Skeletal muscle tissue (tissue), 4 donors: Measurements from ENCODE around the gene CMC1. TPM values are rescaled to one million over a fixed set of nuclear protein-coding genes. Genes with fewer than 3 reads are reported as not detected.

Source experiments
- H3K27ac ChIP-seq: one replicate; pipeline ENCODE4 v1.7.0; 2013; ENCODE audit warnings: mild to moderate bottlenecking, low read depth, low read length, inconsistent platforms
- H3K27me3 ChIP-seq, 3 donors: one replicate each; pipeline ENCODE4 v1.7.0; 2013; ENCODE audit warnings: low read length in 3 of 3; ENCODE audit not compliant: control insufficient read depth in 3 of 3, insufficient read depth in 3 of 3
- H3K36me3 ChIP-seq, 3 donors: one replicate each; pipeline ENCODE4 v1.7.0; 2013; ENCODE audit warnings: low read length in 3 of 3; ENCODE audit not compliant: control insufficient read depth in 3 of 3, insufficient read depth in 3 of 3
- H3K4me1 ChIP-seq, 3 donors: one replicate each; pipeline ENCODE4 v1.7.0; 2013; ENCODE audit warnings: low read length in 3 of 3, mild to moderate bottlenecking in 3 of 3; ENCODE audit not compliant: control insufficient read depth in 3 of 3, insufficient read depth in 3 of 3
- H3K4me3 ChIP-seq, 3 donors: one replicate each; pipeline ENCODE4 v1.7.0; 2013; ENCODE audit warnings: low read length in 3 of 3
- H3K9ac ChIP-seq, 3 donors: one replicate each; pipeline ENCODE4 v1.7.0; 2013; ENCODE audit warnings: low read length in 3 of 3, mild to moderate bottlenecking in 3 of 3, moderate library complexity in 2 of 3, low read depth in 1 of 3
- H3K9me3 ChIP-seq, 3 donors: one replicate each; pipeline ENCODE4 v1.7.0; 2013; ENCODE audit warnings: low read length in 3 of 3; ENCODE audit not compliant: control insufficient read depth in 3 of 3
- total RNA-seq: library from RNA; depleted of rRNA; stranded (reverse); fragments of >200 nt; gene quantifications from one replicate; pipeline ENCODE4 v1.2.3, GENCODE V29; 2014
- donor health status: Osteomylitis.

The CMC1 gene
- total RNA-seq, 1 donor from 2014 or later: 5.2 TPM

GRCh38 chr3:28215407-28215806 lies 26.0 kb upstream of the CMC1 start:
- no peaks in the 10 kb centered on the region for H3K36me3 ChIP-seq
- peaks cover 0 to 5% (median 3%) of the 10 kb centered on the region in 3 donors for H3K9me3 ChIP-seq
- no peak overlapping the region for H3K4me3 ChIP-seq
- H3K27ac ChIP-seq: no peak overlapping the region
- H3K9ac ChIP-seq: no peak overlapping the region
- no peaks in the 10 kb centered on the region for H3K4me1 ChIP-seq
- no peaks in the 10 kb centered on the region for H3K27me3 ChIP-seq

GRCh38 chr3:28218071-28218916 lies 23.1 kb upstream of the CMC1 start:
- H3K4me1 ChIP-seq: no peaks in the 10 kb centered on the region
- H3K36me3 ChIP-seq: no peaks in the 10 kb centered on the region
- H3K27me3 ChIP-seq: no peaks in the 10 kb centered on the region
- H3K9ac ChIP-seq: no peak overlapping the region
- no peak overlapping the region for H3K27ac ChIP-seq
- peaks cover 0 to 3% (median 3%) of the 10 kb centered on the region in 3 donors for H3K9me3 ChIP-seq
- H3K4me3 ChIP-seq: no peak overlapping the region

- Histone ChIP-seq H3K9ac (no peak overlapping the region), H3K4me3 (no peak overlapping the region), H3K9me3 (peaks cover 0 to 3% (median 1%) of the 10 kb centered on the region in 3 donors), H3K27me3 (no peaks in the 10 kb centered on the region), H3K27ac (no peak overlapping the region), H3K4me1 (no peaks in the 10 kb centered on the region), H3K36me3 (no peaks in the 10 kb centered on the region)
Measured at GRCh38 chr3:28218917-28219198, 22.6 kb upstream of the CMC1 start.

GRCh38 chr3:28224430-28224829 lies 17.0 kb upstream of the CMC1 start:
- Histone ChIP-seq H3K27ac (no peak overlapping the region), H3K9me3 (no peaks in the 10 kb centered on the region), H3K36me3 (no peaks in the 10 kb centered on the region), H3K9ac (no peak overlapping the region), H3K4me1 (no peaks in the 10 kb centered on the region), H3K27me3 (no peaks in the 10 kb centered on the region), H3K4me3 (no peak overlapping the region)

GRCh38 chr3:28226020-28226419 lies 15.4 kb upstream of the CMC1 start:
- no peak overlapping the region for H3K27ac ChIP-seq
- no peaks in the 10 kb centered on the region for H3K4me1 ChIP-seq
- no peaks in the 10 kb centered on the region for H3K36me3 ChIP-seq
- no peaks in the 10 kb centered on the region for H3K27me3 ChIP-seq
- H3K9ac ChIP-seq: no peak overlapping the region
- H3K4me3 ChIP-seq: no peak overlapping the region
- H3K9me3 ChIP-seq: no peaks in the 10 kb centered on the region

- H3K27me3 ChIP-seq: no peaks in the 10 kb centered on the region
- no peaks in the 10 kb centered on the region for H3K36me3 ChIP-seq
- no peak overlapping the region for H3K27ac ChIP-seq
- H3K9me3 ChIP-seq: no peaks in the 10 kb centered on the region
- H3K9ac ChIP-seq: no peak overlapping the region
- H3K4me3 ChIP-seq: no peak overlapping the region
- H3K4me1 ChIP-seq: no peaks in the 10 kb centered on the region
Measured at GRCh38 chr3:28228623-28229022, 12.8 kb upstream of the CMC1 start.

DNA sequence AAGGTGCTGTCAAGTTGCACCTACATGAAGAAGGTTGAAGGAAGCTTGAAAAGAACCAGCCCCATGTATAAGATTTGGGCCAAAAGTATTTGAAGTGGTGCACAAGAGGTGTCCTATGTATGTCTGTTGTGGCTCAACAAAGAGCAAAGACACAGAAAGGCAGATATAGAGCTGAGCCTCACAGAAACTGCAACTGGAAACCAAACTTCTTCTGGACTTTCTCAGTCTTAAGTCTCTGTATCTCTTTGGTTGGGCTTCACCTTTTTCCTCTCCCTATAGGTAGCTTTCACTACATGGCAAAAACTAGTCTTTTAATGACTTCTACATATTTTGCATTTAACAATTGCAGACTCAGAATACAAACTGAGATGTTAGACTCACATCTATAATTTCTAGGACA lies 8.8 kb upstream of the CMC1 start:
- Histone ChIP-seq H3K4me1 (no peaks in the 10 kb centered on the region), H3K27ac (no peak overlapping the region), H3K36me3 (no peaks in the 10 kb centered on the region), H3K9ac (no peak overlapping the region), H3K4me3 (no peak overlapping the region), H3K9me3 (no peaks in the 10 kb centered on the region), H3K27me3 (no peaks in the 10 kb centered on the region)

DNA sequence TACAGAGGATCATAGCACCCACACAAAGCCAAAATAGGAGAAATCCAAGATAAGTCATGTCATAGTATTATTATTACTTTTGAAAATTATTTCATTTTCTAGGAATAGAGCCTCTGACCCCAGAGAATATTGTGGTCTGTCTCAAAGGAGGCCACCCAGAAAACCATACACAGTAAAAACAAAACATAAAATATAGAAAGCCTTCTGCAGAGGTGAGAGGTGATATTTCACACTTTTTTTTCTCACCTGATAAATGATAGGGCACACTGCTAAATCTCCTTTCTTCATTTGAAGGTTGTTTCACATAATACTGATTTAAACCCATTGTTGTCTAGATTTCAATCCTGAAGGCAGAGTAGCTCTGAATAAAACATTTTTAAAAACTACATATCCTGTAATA lies 7.0 kb upstream of the CMC1 start:
- H3K4me3 ChIP-seq: no peak overlapping the region
- no peaks in the 10 kb centered on the region for H3K36me3 ChIP-seq
- no peak overlapping the region for H3K9ac ChIP-seq
- H3K9me3 ChIP-seq: no peaks in the 10 kb centered on the region
- H3K4me1 ChIP-seq: no peaks in the 10 kb centered on the region
- H3K27me3 ChIP-seq: no peaks in the 10 kb centered on the region
- no peak overlapping the region for H3K27ac ChIP-seq

DNA sequence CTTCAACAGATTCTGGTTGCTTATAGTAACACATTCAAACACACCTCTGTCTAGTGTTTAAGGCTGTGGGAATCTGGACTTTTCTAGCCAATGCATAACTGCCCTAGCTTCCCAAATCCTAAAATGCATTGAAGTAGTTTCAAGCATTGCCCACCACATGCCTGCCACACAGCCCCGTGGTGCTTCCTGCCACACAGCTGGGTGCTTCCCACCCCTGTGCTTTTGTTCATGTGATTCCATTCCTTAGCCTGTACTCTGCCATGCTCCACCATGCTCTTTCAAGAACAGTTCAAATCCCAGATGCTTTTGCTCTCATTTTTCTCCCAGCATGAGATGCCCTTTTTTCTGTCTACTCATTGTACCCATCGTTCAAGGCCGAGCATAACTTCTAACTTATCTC lies 2.3 kb upstream of the CMC1 start:
- no peak overlapping the region for H3K27ac ChIP-seq
- H3K9me3 ChIP-seq: no peaks in the 10 kb centered on the region
- H3K27me3 ChIP-seq: no peaks in the 10 kb centered on the region
- H3K9ac ChIP-seq: no peak overlapping the region
- H3K4me1 ChIP-seq: peaks cover 5 to 23% (median 6%) of the 10 kb centered on the region in 3 donors
- no peaks in the 10 kb centered on the region for H3K36me3 ChIP-seq
- no peak overlapping the region for H3K4me3 ChIP-seq

- Histone ChIP-seq H3K36me3 (no peaks in the 10 kb centered on the region), H3K4me1 (peaks cover 5 to 23% (median 6%) of the 10 kb centered on the region in 3 donors), H3K4me3 (peak overlapping the region; percentile 89 to 98 (median 91)), H3K27ac (no peak overlapping the region), H3K9ac (peak overlapping the region in 2 of 3 donors; percentile 55 to 91), H3K9me3 (no peaks in the 10 kb centered on the region), H3K27me3 (no peaks in the 10 kb centered on the region)
Measured at GRCh38 chr3:28240441-28240840, 978 bp upstream of the CMC1 start.
